ENCODE results near the gene IFIT1.
"Not testable (repeated sequence)": the region's sequence is repeated elsewhere in the genome, so short reads cannot be mapped to it uniquely, and the experiment has no call there.

The IFIT1 gene

GRCh38 chr10:89391907-89392756 lies at the start of gene IFIT1:
IFIT1 (plus strand) TSS chr10:89392623; CDS start chr10:89392713, 90 bp downstream.
- in situ Hi-C loops (cut with HindIII; ENCODE audit: low sequenced_read_pairs), result no loop called here

- in situ Hi-C loops (cut with HindIII; ENCODE audit: low sequenced_read_pairs), result no loop called here
These were observed 49.2 kb upstream of the IFIT1 start for GRCh38 chr10:89343089-89343767.

GRCh38 chr10:89344156-89344555 lies 48.3 kb upstream of the IFIT1 start:
- in situ Hi-C loops (cut with HindIII; ENCODE audit: low sequenced_read_pairs), result no loop called here

GRCh38 chr10:89345367-89346000 lies 46.9 kb upstream of the IFIT1 start:
- in situ Hi-C loops (cut with HindIII; ENCODE audit: low sequenced_read_pairs), result no loop called here

- in situ Hi-C loops (cut with HindIII; ENCODE audit: low sequenced_read_pairs), result no loop called here
These were observed 45.8 kb upstream of the IFIT1 start for GRCh38 chr10:89346405-89347254.

- in situ Hi-C loops (cut with HindIII; ENCODE audit: low sequenced_read_pairs), result no loop called here
These were observed 44.5 kb upstream of the IFIT1 start for GRCh38 chr10:89347701-89348457.

GRCh38 chr10:89348481-89348880 lies 43.9 kb upstream of the IFIT1 start:
- in situ Hi-C loops (cut with HindIII; ENCODE audit: low sequenced_read_pairs), result no loop called here

GRCh38 chr10:89348975-89349374 lies 43.4 kb upstream of the IFIT1 start:
- in situ Hi-C loops (cut with HindIII; ENCODE audit: low sequenced_read_pairs), result no loop called here

GRCh38 chr10:89350631-89351315 lies 41.6 kb upstream of the IFIT1 start:
- in situ Hi-C loops (cut with HindIII; ENCODE audit: low sequenced_read_pairs), result not testable (repeated sequence)

- in situ Hi-C loops (cut with HindIII; ENCODE audit: low sequenced_read_pairs), result no loop called here
These were observed 41.0 kb upstream of the IFIT1 start for GRCh38 chr10:89351412-89351779.

- in situ Hi-C loops (cut with HindIII; ENCODE audit: low sequenced_read_pairs), result no loop called here
These were observed 40.4 kb upstream of the IFIT1 start for GRCh38 chr10:89351780-89352597.

- in situ Hi-C loops (cut with HindIII; ENCODE audit: low sequenced_read_pairs), result no loop called here
These were observed 39.6 kb upstream of the IFIT1 start for GRCh38 chr10:89352802-89353201.

GRCh38 chr10:89355394-89355931 lies 37.0 kb upstream of the IFIT1 start:
- in situ Hi-C loops (cut with HindIII; ENCODE audit: low sequenced_read_pairs), result no loop called here

- in situ Hi-C loops (cut with HindIII; ENCODE audit: low sequenced_read_pairs), result no loop called here
These were observed 35.3 kb upstream of the IFIT1 start for GRCh38 chr10:89357096-89357495.

- in situ Hi-C loops (cut with HindIII; ENCODE audit: low sequenced_read_pairs), result no loop called here
These were observed 34.4 kb upstream of the IFIT1 start for GRCh38 chr10:89357975-89358374.

- in situ Hi-C loops (cut with HindIII; ENCODE audit: low sequenced_read_pairs), result no loop called here
These were observed 32.3 kb upstream of the IFIT1 start for GRCh38 chr10:89360157-89360556.

- in situ Hi-C loops (cut with HindIII; ENCODE audit: low sequenced_read_pairs), result no loop called here
These were observed 29.5 kb upstream of the IFIT1 start for GRCh38 chr10:89362929-89363328.

- in situ Hi-C loops (cut with HindIII; ENCODE audit: low sequenced_read_pairs), result no loop called here
These were observed 28.5 kb upstream of the IFIT1 start for GRCh38 chr10:89363729-89364442.
